ENCODE results near the gene MAFB.

Gene MAFB

GRCh38 chr20:40690836-40691565, 2.0 kb upstream of the MAFB start:
- ChIA-PET POLR2A (ENCODE audit: low non-redundant PET) (no interaction called here), CTCF (interaction anchor here (0.6 to 3.3 kb wide), 13 partner anchors 10 to 1281 kb away, joined by 3 to 17 read pairs (median 4); no protein-coding TSS in a partner anchor)
- no peak for DNase-seq (ENCODE audit: low spot score)
- no peak overlapping the region for H3K27ac ChIP-seq
- TF ChIP-seq CTCF (conservative IDR thresholded peaks at IDR 0.05; ENCODE audit: low read depth), result no peak

GRCh38 chr20:40689943-40690835, 1.2 kb upstream of the MAFB start:
- CTCF ChIA-PET, result interaction anchor here (0.5 to 3.3 kb wide), 35 partner anchors 11 to 954 kb away, joined by 3 to 17 read pairs (median 4); no protein-coding TSS in a partner anchor
- TF ChIP-seq CTCF (conservative IDR thresholded peaks at IDR 0.05; ENCODE audit: low read depth), result peak; percentile 99
- H3K27ac ChIP-seq, result peak overlapping the region; percentile 97
- DNase-seq (ENCODE audit: low spot score), result peak; percentile 92
- POLR2A ChIA-PET (ENCODE audit: low non-redundant PET), result no interaction called here

GRCh38 chr20:40688129-40689099, 622 bp downstream of the MAFB start:
- no peak for TF ChIP-seq CTCF (conservative IDR thresholded peaks at IDR 0.05; ENCODE audit: low read depth)
- H3K27ac ChIP-seq, result peak overlapping the region; percentile 97
- POLR2A ChIA-PET (ENCODE audit: low non-redundant PET), result interaction anchor here (0.5 to 2.3 kb wide), 17 partner anchors 10 to 512 kb away, joined by 3 to 18 read pairs (median 4); no protein-coding TSS in a partner anchor
- CTCF ChIA-PET, result interaction anchor here (0.6 to 3.3 kb wide), 13 partner anchors 55 to 1491 kb away, joined by 3 to 17 read pairs (median 4); no protein-coding TSS in a partner anchor
- no peak for DNase-seq (ENCODE audit: low spot score)

DNA sequence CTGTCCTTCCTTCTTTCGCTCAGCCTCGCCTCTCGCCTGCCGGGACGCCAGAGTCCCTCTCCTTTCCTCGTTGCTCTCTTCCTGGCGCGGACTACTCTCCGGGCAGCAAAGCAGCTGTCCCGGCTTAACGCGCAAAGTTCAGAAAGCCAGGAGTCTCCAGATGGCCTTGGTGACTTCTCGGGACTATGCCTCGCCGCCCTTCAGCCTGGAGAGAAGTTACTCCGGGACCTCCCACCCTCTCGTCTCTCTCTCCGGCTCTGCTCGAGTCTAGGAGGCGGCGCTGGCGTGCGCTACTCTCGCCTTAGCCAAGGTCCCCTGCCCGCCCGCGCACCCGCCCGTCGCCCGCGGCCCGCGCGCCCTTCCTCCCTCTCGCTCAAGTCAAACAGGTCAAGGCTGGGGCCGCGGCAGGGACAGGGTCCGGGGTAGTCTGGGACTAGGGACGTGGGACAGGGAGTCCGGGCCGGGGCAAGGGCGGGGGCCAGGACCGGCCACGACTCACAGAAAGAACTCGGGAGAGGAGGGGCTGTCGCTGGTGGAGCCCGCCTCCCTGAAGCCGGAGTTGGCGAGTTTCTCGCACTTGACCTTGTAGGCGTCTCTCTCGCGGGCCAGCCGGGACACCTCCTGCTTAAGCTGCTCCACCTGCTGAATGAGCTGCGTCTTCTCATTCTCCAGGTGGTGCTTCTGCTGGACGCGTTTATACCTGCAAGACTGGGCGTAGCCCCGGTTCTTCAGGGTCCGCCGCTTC, 1.5 kb downstream of the MAFB start:
- ChIA-PET POLR2A (ENCODE audit: low non-redundant PET) (interaction anchor here (0.6 to 2.3 kb wide), 5 partner anchors 23 to 420 kb away, joined by 4 to 18 read pairs (median 7); no protein-coding TSS in a partner anchor), CTCF (interaction anchor here (0.6 to 3.3 kb wide), 12 partner anchors 38 to 1944 kb away, joined by 3 to 17 read pairs (median 4); no protein-coding TSS in a partner anchor)
- peak; percentile 69 for DNase-seq (ENCODE audit: low spot score)
- no peak for TF ChIP-seq CTCF (conservative IDR thresholded peaks at IDR 0.05; ENCODE audit: low read depth)
- H3K27ac ChIP-seq, result peak overlapping the region; percentile 97

GRCh38 chr20:40686893-40687292, 2.1 kb downstream of the MAFB start:
- no peak for DNase-seq (ENCODE audit: low spot score)
- ChIA-PET POLR2A (ENCODE audit: low non-redundant PET) (interaction anchor here (0.7 kb wide), 1 partner anchor 119 kb away, joined by 3 read pairs; no protein-coding TSS in a partner anchor), CTCF (interaction anchor here (0.6 to 1.7 kb wide), 5 partner anchors 37 to 1944 kb away, joined by 3 to 5 read pairs (median 4); no protein-coding TSS in a partner anchor)
- H3K27ac ChIP-seq, result peak overlapping the region; percentile 97
- TF ChIP-seq CTCF (conservative IDR thresholded peaks at IDR 0.05; ENCODE audit: low read depth), result no peak
